Osteoblast (primary cell): ENCODE measurements around the gene TPRG1L. TPM values are rescaled to one million over a fixed set of nuclear protein-coding genes. Genes with fewer than 3 reads are reported as not detected.

Experiments used
- DNase-seq: peaks from one replicate; pipeline ENCODE4 v3.0.0; 2011; ENCODE audit warnings: low spot score, mixed read lengths; ENCODE audit not compliant: insufficient read length; ENCODE audit errors: missing footprints
- H2AFZ ChIP-seq: 2 replicates; pipeline ENCODE4 v1.6.0; 2011; ENCODE audit warnings: mild to moderate bottlenecking, low read length
- H3K27ac ChIP-seq: 2 replicates; pipeline ENCODE4 v1.5.1; 2011; ENCODE audit warnings: mild to moderate bottlenecking, low read depth, low read length, moderate library complexity
- H3K27me3 ChIP-seq: 2 replicates; pipeline ENCODE4 v1.6.0; 2012; ENCODE audit warnings: mild to moderate bottlenecking, control low read depth, inconsistent platforms, low read length, moderate library complexity; ENCODE audit not compliant: insufficient read depth
- H3K36me3 ChIP-seq: 2 replicates; pipeline ENCODE4 v1.5.1; 2011; ENCODE audit warnings: mild to moderate bottlenecking, low read length, control low read depth, moderate library complexity; ENCODE audit not compliant: insufficient read depth
- H3K4me1 ChIP-seq: 2 replicates; pipeline ENCODE4 v1.5.1; 2011; ENCODE audit warnings: mild to moderate bottlenecking, low read length, control low read depth, moderate library complexity; ENCODE audit not compliant: insufficient read depth
- H3K4me2 ChIP-seq: 2 replicates; pipeline ENCODE4 v1.6.0; 2011; ENCODE audit warnings: mild to moderate bottlenecking, low read length; ENCODE audit not compliant: insufficient read depth
- H3K4me3 ChIP-seq: fragments of 200-600 bp; sonication (generic); 3 replicates; pipeline ENCODE4 v1.5.1; 2012; ENCODE audit warnings: mild to moderate bottlenecking, low read length, inconsistent platforms; ENCODE audit not compliant: insufficient read depth
- H3K79me2 ChIP-seq: 2 replicates; pipeline ENCODE4 v1.6.0; 2012; ENCODE audit warnings: mild to moderate bottlenecking, low read length, control low read depth, inconsistent platforms; ENCODE audit not compliant: insufficient read depth
- H3K9me3 ChIP-seq: 2 replicates; pipeline ENCODE4 v1.5.1; 2011; ENCODE audit warnings: low read depth, low read length, control low read depth
- H4K20me1 ChIP-seq: 2 replicates; pipeline ENCODE4 v1.6.0; 2012; ENCODE audit warnings: mild to moderate bottlenecking, low read length, control low read depth; ENCODE audit not compliant: insufficient read depth
- total RNA-seq: library from RNA; depleted of rRNA; stranded (reverse); fragments of >200 nt; gene quantifications from 2 replicates; pipeline ENCODE4 v1.2.3, GENCODE V29; 2012
- TF ChIP-seq, protein P1 (sequence below): IDR thresholded peaks from 2 replicates; pipeline ENCODE4 v1.5.1; 2011; ENCODE audit warnings: mild to moderate bottlenecking, low read depth, low read length, moderate library complexity; ENCODE audit errors: extremely low read depth

TPRG1L gene
- total RNA-seq, 1 donor, result 35.8 TPM

DNA sequence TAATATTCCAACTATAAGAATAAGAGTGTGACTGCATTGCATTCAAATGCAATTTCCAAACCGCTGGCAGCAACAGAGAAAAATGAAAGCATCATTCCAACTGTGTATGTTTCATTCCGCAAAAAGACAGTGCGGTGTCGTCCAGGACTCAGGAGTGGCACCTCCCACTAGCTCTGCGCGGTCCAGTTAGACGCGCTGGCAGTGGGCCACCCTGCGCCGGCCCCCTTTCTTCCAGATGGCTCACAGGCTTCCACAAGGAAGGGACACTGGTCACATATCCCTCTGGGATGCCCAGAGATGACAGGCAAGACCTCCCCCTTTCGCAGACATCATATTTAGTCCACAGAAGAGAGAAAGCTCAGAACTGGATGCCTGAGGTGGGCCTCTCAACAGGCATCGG lies 13.2 kb downstream of the TPRG1L start:
- Histone ChIP-seq H3K9me3 (no peaks in the 10 kb centered on the region), H3K79me2 (no peaks in the 10 kb centered on the region), H4K20me1 (no peaks in the 10 kb centered on the region), H3K27me3 (no peaks in the 10 kb centered on the region), H3K4me3 (no peak overlapping the region), H3K27ac (no peak overlapping the region), H2AFZ (no peak overlapping the region), H3K36me3 (peaks cover 44% of the 10 kb centered on the region), H3K4me2 (no peak overlapping the region), H3K4me1 (no peaks in the 10 kb centered on the region)
- TF ChIP-seq, protein P1, sequence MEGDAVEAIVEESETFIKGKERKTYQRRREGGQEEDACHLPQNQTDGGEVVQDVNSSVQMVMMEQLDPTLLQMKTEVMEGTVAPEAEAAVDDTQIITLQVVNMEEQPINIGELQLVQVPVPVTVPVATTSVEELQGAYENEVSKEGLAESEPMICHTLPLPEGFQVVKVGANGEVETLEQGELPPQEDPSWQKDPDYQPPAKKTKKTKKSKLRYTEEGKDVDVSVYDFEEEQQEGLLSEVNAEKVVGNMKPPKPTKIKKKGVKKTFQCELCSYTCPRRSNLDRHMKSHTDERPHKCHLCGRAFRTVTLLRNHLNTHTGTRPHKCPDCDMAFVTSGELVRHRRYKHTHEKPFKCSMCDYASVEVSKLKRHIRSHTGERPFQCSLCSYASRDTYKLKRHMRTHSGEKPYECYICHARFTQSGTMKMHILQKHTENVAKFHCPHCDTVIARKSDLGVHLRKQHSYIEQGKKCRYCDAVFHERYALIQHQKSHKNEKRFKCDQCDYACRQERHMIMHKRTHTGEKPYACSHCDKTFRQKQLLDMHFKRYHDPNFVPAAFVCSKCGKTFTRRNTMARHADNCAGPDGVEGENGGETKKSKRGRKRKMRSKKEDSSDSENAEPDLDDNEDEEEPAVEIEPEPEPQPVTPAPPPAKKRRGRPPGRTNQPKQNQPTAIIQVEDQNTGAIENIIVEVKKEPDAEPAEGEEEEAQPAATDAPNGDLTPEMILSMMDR, result no peak
- DNase-seq, result peak; percentile 56

DNA sequence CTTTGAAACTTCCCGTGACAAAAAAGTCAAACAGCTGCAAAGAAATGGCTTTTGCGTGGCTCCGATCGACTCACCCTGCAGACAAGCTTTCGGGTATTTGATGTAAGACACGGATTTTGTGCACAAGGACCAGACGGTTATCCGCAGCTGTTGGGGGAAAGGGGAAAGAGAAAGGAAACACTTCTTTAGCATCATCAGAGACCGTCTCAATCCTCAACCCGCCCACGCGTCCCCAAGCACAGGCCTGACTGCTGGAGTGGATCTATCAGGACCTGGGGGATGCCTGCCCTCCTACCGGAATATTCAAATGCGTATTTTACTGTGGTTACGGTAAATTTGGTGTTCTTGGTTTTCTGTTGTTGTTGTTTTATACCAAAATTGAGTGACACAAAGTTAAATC lies 13.9 kb downstream of the TPRG1L start:
- H3K9me3 ChIP-seq, result no peaks in the 10 kb centered on the region
- no peak for DNase-seq
- no peaks in the 10 kb centered on the region for H3K4me1 ChIP-seq
- H4K20me1 ChIP-seq, result no peaks in the 10 kb centered on the region
- no peak overlapping the region for H2AFZ ChIP-seq
- H3K4me2 ChIP-seq, result no peak overlapping the region
- no peak overlapping the region for H3K27ac ChIP-seq
- H3K4me3 ChIP-seq, result no peak overlapping the region
- TF ChIP-seq, protein P1, result no peak
- H3K27me3 ChIP-seq, result no peaks in the 10 kb centered on the region
- H3K79me2 ChIP-seq, result no peaks in the 10 kb centered on the region
- H3K36me3 ChIP-seq, result peaks cover 41% of the 10 kb centered on the region

DNA sequence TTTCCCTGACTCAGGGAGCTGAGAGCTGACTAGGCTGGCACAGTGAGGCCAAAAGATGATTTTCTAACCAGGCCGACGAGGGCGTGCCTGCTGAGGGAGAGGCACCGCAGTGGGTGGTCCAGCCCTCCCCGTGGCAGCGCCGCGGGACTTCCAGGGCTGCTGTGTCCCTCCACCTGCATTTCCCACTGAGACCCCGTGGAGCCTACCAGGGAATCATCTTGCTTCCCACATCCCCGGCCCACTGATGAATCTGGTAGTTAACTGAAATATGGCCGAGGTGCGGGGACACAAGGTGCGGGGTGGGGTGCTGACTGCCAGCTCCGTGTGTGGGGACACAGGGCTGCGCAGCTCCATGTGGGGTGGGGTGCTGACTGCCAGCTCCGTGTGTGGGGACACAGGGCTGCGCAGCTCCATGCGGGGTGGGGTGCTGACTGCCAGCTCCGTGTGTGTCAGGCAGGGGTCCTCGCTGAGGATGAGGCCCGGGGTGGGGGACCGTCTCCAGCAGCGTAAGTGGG lies 14.6 kb downstream of the TPRG1L start:
- H3K9me3 ChIP-seq, result no peaks in the 10 kb centered on the region
- H3K27ac ChIP-seq, result no peak overlapping the region
- no peaks in the 10 kb centered on the region for H4K20me1 ChIP-seq
- no peaks in the 10 kb centered on the region for H3K27me3 ChIP-seq
- DNase-seq, result peak; percentile 60
- no peaks in the 10 kb centered on the region for H3K4me1 ChIP-seq
- no peak overlapping the region for H2AFZ ChIP-seq
- TF ChIP-seq, protein P1, result no peak
- no peaks in the 10 kb centered on the region for H3K79me2 ChIP-seq
- H3K4me2 ChIP-seq, result no peak overlapping the region
- H3K36me3 ChIP-seq, result peaks cover 41% of the 10 kb centered on the region
- no peak overlapping the region for H3K4me3 ChIP-seq

DNA sequence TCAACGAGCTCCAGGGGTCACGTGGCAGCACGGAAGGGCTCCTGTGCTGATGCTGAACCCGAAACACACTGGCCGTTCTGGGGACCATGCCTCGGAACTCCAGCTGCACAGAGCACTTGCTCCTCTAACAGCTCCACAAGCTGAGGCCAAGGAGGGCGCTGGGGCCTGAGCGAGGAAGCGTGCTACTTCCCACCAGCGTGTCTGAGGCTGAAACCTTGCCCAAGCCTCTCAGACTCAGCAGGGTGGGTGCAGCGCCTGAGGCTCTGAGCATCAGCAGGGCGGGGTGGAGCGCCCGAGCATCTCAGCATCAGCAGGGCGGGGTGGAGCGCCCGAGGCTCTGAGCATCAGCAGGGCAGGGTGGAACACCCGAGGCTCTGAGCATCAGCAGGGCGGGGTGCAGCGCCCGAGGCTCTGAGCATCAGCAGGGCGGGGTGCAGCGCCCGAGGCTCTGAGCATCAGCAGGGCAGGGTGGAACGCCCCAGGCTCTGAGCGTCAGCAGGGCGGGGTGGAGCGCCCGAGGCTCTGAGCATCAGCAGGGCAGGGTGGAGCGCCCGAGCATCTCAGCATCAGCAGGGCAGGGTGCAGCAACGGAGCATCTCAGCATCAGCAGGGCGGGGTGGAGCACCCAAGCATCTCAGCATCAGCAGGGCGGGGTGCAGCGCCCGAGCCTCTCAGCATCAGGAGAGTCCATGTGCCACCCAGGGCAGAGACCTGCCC lies 15.5 kb downstream of the TPRG1L start:
- Histone ChIP-seq H3K4me3 (no peak overlapping the region), H2AFZ (no peak overlapping the region), H3K9me3 (no peaks in the 10 kb centered on the region), H3K4me2 (no peak overlapping the region), H3K36me3 (peaks cover 41% of the 10 kb centered on the region), H3K79me2 (no peaks in the 10 kb centered on the region), H3K4me1 (no peaks in the 10 kb centered on the region), H3K27ac (no peak overlapping the region), H3K27me3 (no peaks in the 10 kb centered on the region), H4K20me1 (no peaks in the 10 kb centered on the region)
- TF ChIP-seq, protein P1, result no peak
- no peak for DNase-seq
